ENCODE data around the gene PGLYRP4. TPM values are rescaled to one million over a fixed set of nuclear protein-coding genes. Genes with fewer than 3 reads are reported as not detected.

PGLYRP4 gene, protein sequence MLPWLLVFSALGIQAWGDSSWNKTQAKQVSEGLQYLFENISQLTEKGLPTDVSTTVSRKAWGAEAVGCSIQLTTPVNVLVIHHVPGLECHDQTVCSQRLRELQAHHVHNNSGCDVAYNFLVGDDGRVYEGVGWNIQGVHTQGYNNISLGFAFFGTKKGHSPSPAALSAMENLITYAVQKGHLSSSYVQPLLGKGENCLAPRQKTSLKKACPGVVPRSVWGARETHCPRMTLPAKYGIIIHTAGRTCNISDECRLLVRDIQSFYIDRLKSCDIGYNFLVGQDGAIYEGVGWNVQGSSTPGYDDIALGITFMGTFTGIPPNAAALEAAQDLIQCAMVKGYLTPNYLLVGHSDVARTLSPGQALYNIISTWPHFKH
- polyA plus RNA-seq (ENCODE audit: insufficient read length in 3 of 3): not detected

DNA sequence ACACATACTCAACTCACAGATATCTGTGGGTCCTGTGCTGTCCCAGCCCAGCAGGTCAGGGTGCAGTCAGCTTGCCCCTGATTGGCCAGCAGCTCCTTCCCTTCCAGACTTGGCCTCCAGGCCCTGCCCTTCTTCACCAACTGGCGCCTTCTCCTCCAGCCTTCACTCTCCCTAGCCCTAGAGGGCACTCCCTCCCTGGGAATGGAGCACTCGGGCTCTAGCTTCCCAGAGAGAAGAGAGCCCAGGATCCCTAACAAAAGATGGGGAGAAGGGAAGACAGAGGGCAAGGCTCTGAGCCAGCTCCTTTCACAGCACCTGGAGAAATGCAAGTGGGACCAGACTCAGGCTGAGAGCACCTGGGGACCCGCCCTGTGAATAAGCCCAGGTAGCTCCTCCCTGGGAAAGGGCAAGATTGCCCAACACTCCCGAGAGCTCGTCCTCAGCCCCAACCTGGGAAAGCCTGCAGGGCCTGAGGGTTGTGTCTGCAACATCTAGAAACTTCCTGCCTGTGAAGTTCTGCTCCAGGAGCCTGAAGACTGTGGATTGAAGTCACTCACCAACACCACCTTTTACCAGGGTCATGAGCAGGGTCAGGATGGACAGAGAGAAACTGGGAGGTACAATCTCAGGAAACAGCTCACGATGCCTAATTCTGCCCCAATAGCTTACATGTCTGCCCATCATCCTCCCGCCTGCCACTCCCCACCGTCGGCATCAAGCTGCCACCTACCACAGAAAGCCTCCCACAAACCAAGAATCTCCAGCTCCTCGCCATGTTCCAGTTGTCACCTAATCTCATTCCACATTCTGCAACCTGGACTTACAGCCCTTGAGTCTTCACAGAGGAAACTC is at the start of gene PGLYRP4:
TSS of gene PGLYRP4 (minus strand) at position 331 of the 852 bp plus-strand sequence. CDS start 909 bp downstream, outside the sequence.
- DNase-seq (ENCODE audit: low read depth in 3 of 3, low spot score in 2 of 3): no peak

DNA sequence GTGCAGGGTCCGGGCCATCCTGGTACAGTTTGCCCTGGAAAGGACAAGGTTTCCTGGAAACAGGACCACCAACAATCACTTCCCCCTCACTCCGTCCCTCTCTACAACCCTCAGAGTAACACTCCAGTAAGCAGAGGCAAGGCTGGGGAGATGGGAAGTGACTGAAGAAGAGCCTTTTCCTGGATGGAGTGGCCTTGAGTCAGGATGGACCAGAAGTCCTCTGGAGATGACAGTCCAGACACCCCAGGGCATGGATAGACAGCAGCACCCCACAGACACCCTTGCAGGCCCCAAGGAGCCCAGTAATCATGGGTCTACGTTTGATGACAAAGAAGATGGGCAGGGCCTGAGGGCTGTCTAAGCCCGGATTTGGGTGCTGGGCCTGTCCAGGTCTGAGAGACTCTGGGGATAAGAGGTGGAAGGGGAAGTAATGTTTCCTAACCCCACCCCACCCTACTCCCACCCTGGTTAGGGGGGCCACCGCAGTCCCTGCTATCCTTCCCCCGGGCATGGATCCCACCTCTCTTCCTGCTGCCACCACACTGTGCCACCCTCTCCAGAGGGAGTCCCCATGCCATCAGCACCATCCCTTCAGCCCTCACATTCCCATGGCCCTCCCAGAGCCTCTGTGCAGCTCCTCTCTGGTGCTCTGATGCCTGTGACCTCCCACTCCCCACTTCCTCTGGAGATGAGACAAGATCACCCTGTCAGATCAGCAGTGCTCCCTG is 49.4 kb upstream of the PGLYRP4 start:
- no peak for DNase-seq (ENCODE audit: low read depth in 3 of 3, low spot score in 2 of 3)

DNA sequence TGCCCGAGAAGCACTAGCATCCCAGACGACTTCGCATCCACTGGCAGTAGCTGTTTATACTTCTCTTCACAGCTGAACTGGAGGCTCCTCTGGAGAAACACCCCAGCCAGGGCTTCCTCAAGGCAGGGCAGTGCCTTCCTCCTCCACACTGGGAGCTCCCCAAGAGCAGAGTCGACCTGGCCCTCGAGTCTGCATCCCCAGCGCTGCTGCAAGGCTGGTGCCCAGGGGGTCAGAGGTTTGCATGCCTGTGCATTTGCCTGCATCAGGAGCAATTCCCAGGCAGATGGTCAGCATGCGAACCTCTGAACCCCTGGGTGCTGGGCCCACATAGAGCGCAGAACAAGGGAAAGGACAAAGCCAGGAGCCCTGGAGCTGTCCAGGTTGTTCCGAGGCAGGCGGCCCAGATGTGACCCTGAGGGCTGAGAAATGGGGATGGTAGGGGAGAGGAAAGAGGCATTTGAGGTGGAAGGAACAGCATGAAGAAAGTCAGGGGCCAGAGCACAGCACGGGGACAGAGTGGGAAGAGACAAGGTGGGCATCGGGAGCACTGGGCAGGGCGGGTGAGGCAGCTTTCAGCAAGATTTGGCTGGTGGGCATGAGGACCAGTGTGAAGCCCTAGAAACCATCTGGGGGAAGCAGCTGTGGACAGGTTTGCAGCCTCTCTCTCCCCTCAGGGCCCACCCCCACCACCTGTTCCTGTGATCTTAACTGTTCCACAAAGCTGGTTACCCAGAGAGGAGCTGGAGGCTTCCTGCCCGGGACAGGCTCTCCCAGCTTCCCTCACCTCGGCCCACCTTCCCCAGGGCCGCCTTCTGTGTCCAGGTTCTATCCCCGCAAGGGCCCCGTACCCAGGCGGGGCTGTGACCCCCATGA is 48.6 kb upstream of the PGLYRP4 start:
- DNase-seq (ENCODE audit: low read depth in 3 of 3, low spot score in 2 of 3): no peak

DNA sequence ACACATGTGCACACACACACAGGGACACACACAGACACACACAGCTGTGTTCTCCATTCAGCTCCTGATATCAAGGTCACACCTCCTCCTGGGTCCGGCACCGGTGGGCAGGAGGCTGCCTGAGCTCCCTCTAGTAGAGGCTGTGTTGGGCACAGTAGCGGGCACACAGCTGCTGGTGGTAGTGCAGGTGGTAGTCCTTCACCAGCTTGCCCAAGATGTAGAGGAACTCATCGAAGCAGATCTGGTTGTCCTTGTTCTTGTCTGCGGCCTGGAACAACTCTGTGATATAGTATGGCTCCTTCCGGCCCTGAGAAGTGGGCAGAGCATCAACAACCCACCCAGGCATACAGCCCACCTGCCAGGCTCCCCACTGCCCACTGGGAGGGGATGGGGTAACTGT is 47.8 kb upstream of the PGLYRP4 start:
- no peak for DNase-seq (ENCODE audit: low read depth in 3 of 3, low spot score in 2 of 3)

DNA sequence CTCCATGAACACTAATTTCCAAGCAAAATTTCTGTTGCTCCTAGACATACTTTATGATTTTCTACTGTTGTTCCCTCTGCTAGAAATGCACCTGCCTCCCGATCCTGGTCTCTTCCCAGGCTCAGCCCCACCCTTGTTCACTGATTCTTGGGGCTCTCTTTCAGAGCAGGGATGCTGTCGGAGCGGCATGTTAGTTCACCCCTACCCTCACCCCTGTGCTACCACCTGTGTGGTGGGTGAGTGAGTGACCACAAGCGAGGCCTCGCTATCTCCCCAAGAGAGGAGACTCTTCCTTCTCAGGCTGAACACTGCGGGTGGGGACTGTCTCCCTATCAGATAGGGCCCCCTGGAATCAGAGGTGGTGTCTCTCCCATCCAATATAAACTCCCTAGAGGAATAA is 47.1 kb upstream of the PGLYRP4 start:
- no peak for DNase-seq (ENCODE audit: low read depth in 3 of 3, low spot score in 2 of 3)

DNA sequence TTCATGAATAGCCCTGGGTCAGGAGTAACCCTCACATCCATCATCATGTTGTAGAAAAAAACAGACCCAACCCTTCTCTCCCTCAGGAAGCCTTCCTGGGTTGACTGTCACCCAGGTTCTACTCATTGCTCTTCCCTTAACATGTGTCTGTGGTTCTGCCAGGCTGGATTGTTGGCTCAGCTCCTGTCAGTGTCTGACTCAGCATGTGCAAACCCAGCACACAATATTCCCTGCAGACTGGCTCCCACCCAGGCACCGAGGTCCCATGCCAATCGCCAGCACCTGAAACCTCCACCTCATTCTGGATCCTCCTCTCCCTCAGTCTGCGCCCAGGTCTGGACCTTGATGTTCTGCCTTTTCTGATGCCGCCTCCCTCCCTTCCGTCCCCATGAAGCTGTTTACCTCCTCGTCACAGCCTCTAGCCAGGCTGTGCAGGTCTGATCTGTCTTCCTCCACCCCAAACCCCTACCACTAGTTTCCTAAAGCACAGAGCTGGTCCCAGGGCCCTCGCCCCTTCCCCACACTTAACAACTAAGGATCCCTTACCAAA is 46.6 kb upstream of the PGLYRP4 start:
- no peak for DNase-seq (ENCODE audit: low read depth in 3 of 3, low spot score in 2 of 3)

DNA sequence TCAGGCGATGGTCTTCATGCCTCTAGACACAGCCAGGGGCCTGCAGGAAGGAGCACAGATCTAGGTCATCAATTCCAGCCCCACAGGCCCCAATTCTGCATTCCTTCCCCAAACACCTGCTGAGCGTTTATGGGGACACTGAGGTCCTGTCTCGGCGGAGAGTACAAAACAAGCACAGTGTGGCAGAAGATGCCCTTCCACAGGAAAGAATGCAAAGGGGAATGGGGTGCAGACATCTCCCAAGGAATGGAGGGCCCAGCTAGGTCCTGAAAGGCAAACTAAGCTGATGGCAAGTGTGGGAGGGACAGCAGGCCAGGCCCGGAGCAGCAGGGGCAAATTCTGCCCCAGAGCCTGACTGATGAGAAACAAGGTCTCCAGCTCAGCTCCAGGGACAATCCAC is 45.8 kb upstream of the PGLYRP4 start:
- no peak for DNase-seq (ENCODE audit: low read depth in 3 of 3, low spot score in 2 of 3)

DNA sequence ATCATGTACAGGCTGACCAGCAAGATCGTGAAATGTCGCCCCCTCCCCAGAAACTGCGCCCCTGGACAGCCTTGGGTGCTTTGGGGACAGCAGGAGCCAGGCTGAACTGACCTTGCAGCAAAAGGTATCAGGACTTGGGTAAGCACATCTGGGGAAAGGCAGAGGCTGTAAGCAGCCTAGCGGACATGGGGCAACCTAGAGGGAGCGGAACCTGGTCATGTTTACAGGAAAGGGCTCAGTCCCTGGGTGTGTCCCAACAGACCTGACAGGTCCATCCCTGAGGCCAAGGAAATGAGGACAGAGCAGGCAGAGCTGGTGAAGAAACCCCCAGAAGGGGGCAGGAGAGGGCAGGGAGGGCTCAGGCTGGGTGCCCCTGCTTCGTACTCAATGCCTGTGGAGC is 45.3 kb upstream of the PGLYRP4 start:
- no peak for DNase-seq (ENCODE audit: low read depth in 3 of 3, low spot score in 2 of 3)

DNA sequence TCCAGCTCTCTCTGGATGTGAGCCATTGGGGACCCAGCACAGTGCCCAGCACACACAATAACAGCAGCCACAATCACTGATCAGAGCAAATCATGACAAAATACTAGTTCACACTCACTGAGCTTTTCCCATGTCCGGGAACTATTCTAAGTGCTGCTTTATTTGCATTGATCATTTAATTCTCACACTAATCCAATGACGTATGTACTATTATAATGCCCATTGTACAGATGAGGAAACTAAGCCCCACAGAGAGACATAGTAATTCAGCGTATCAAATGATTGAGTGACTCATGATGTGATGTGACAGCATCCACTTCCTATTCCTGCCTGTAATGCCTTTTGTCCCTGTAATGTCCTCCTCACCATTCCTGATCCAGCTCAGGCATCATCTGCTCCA is 44.2 kb upstream of the PGLYRP4 start:
- no peak for DNase-seq (ENCODE audit: low read depth in 3 of 3, low spot score in 2 of 3)

DNA sequence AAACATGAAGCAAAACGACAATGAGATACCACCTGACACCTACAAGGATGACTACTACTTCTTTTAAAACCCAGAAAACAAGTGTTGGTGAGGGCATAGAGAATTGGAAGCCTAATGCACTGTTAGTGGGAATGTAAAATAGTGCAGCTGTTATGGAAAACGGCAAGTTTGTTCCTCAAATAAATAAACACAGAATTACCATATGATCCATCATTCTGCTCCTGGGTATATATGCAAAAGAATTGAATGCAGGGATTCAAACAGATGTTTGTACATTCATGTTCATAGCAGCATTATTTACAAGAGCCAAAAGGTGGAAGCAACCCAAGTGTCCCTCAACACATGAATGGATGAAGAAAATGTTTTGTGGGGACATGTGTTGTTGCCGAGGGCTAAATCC is 43.6 kb upstream of the PGLYRP4 start:
- DNase-seq (ENCODE audit: low read depth in 3 of 3, low spot score in 2 of 3): no peak

DNA sequence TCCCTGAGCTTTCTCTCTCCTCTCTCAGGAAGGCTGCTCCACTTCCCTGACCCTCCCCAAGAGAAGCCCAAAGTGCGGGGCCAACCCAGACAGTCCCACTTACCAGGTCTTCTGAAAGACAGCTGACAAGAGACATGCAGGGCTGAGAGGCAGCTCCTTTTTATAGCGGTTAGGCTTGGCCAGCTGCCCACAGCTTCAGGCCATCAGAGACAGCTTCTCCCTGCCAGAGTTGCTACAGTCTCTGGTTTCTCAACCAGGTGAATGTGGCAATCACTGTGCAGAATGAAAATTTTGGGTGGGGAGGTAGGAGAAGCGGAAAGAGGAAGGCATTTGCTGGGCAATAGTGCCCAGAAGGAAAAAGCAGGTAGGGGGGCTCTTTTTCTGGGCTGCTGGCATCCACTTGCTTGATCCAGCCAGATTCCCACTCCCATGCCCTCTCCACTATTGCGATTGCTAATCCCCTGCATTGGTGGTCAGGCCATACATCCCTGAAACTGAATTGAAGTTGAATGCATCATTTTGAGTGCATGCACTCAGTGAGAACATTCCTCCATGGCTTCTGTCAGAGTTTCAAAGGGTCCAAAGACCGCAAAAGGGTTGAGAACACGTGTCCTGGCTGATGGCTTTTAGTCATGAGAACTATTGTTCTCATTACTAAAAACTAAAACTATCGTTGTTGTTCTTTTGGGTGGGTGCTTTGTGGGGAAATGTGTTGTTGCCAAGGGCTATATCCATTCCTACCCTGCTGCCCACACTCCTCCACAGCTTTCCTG is 42.5 kb upstream of the PGLYRP4 start, which contains the start of gene S100A8:
TSS of gene S100A8 (minus strand) at position 136 of the 773 bp plus-strand sequence. CDS start 538 bp downstream, outside the sequence.
- no peak for DNase-seq (ENCODE audit: low read depth in 3 of 3, low spot score in 2 of 3)

DNA sequence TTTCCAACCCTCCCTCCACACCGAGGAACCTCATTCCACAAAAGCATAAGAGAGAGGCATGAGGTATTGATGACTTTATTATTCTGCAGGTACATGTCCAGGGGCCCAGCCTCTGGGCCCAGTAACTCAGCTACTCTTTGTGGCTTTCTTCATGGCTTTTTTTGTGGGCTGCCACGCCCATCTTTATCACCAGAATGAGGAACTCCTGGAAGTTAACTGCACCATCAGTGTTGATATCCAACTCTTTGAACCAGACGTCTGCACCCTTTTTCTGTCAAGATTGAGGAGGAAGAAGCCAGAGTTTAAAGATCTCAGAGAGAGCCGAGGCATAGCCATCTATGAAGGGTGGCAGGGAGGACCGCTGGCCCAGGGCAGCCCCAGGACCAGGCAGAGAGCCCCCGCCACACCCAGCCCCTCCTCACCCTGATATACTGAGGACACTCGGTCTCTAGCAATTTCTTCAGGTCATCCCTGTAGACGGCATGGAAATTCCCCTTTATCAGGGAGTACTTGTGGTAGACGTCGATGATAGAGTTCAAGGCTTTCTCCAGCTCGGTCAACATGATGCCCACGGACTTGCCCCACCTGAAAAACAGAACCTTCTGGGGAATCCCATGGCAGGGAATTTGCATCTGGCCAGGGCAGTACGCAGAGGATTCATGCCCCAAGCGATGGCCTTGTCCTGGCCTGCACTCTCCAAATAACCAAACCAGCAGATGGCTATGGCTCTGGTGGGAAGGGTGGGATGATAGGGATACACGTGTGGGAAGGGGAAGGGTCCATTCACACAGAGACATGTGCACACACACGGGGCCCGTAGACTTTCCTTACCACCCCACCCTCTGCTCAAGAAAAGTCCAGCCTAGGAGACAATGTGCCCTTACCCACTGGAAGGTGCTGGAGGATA is 41.6 kb upstream of the PGLYRP4 start:
- no peak for DNase-seq (ENCODE audit: low read depth in 3 of 3, low spot score in 2 of 3)

DNA sequence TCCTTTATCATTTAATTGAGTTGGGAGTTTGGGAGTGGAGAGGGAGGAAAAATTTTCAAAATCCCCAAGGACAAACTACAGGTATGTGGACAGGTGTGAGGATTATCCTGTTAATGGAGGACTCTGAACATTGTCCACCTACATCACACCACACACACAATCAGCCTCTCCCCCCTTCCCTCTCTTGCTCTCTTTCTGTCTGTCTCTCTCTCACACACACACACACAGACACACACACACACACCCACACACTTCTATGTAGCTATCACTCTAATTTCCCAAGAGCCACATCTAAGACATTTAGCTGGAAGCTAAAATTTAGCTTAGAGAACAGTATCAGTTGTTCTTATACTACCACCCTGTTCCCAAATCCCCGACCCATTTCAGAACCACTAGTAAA is 40.8 kb upstream of the PGLYRP4 start:
- DNase-seq (ENCODE audit: low read depth in 3 of 3, low spot score in 2 of 3): no peak

DNA sequence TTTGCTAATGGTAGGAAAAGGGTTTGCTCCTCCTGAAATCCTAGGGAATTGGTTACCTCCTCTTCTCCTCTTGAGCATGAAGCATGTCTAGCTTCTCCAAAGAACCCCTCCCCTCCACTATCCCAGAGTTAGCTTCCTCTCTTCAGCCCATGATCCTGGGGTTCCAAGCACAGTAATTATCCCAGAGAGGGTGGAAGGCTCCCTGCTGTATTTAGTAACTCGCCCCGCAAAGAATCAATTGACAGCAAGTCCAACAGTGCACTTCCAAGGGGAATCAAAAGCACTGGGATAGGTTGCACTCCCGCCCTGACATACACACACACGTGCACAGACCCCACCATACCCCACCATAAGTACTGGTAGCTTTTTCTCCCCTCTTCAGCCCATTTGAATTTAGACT is 39.1 kb upstream of the PGLYRP4 start:
- no peak for DNase-seq (ENCODE audit: low read depth in 3 of 3, low spot score in 2 of 3)

DNA sequence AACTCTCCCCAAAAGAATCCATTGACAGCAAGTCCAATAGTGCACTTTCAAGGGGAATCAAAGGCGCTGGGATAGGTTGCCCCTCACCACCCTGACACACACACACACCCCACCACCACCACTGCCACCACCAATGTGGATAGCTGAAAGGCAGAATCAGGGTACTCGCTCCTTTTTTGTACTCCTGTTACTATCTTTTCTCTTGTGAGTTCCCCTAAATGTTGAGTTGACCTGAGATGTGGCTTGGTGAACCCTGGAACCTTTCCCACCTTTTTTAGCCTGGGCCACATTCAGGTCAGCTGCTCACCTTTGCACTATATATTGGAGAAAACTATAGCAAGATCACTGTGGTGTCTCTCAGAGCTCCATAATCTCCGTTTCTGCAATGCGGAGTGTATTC is 38.4 kb upstream of the PGLYRP4 start:
- DNase-seq (ENCODE audit: low read depth in 3 of 3, low spot score in 2 of 3): no peak

DNA sequence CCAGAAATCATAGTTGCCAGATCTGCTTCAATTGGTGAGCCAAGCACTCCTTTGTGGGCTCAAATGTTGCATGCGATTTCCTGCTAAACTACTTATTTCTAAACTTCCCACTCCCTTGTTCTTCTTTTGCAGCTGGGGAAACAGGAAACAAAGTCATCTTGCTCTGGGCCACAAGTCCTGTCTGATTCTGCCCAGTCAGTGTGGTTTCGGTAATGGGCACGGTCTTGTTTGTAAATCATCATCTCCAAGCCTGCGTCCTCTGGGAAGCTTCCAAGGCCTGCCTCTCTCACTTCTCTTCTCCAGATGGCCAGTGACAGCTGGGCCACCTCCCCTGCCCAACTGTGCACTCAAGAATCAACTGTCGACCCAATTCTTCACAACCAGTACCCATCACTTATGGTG is 37.9 kb upstream of the PGLYRP4 start:
- DNase-seq (ENCODE audit: low read depth in 3 of 3, low spot score in 2 of 3): no peak

DNA sequence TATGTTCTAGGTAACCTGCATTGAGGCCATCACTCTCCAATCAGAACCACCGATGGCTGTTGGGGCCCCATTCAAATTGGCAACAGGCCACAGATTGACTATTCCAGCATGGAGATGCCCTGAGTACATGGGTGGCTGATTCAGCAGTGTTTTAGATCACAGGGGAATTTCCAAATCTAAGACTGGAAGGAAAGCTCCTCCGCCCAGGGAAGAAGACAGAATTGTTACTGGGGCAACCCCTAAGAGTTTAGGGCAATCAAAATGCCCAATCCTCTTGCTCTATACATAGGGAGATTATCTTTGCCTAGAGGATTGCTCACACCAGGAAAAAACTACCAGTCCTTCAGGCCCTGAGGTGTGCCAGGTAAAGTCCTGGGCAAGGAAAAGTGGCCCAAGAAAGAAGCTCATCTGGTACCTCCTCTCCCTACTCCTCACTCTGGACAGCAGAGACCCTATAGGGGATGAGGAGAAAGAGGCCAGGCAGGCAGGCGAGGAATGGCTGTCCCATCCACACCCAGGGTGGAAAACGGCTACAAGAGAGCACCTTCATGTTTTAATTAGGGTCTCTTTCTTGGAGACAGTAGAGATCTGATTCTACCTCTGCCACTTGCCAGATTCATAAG is 36.4 kb upstream of the PGLYRP4 start:
- no peak for DNase-seq (ENCODE audit: low read depth in 3 of 3, low spot score in 2 of 3)

DNA sequence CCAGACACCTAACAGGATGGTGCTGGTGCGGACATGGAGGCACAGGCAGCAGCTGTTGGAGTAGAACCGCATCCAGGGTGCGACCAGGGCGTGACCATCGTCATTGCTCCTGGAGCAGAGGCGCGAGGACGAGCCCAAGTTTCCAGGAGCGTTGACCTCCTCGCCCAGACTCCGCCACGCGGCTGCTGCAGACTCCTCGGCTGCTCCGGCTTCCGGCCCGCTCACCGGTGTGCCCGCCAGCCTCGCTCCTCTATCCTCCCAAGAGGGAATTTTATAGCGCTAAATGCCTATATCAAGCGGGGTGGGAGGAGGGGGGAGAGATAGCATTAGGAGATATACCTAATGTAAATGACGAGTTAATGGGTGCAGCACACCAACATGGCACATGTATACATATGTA is 32.1 kb upstream of the PGLYRP4 start:
- no peak for DNase-seq (ENCODE audit: low read depth in 3 of 3, low spot score in 2 of 3)
